Colonic mucosa (tissue), 4 donors: Measurements from ENCODE around the gene CFD. TPM values are rescaled to one million over a fixed set of nuclear protein-coding genes. Genes with fewer than 3 reads are reported as not detected.

ENCODE experiments used
- DNase-seq: peaks from one replicate; pipeline ENCODE4 v3.0.0-alpha.2; 2020
- H3K27ac ChIP-seq: fragments of 200-600 bp; one replicate; pipeline ENCODE4 v1.8.0; 2021
- H3K27me3 ChIP-seq: fragments of 200-600 bp; one replicate; pipeline ENCODE4 v1.8.0; 2021
- H3K36me3 ChIP-seq: fragments of 200-600 bp; one replicate; pipeline ENCODE4 v1.8.0; 2021
- H3K4me1 ChIP-seq: fragments of 200-600 bp; one replicate; pipeline ENCODE4 v1.8.0; 2021; ENCODE audit warnings: mild to moderate bottlenecking
- H3K4me3 ChIP-seq: fragments of 200-600 bp; one replicate; pipeline ENCODE4 v1.8.0; 2021
- H3K9ac ChIP-seq, 2 donors: one replicate each; pipeline ENCODE4 v1.7.0; 2013; ENCODE audit warnings: control low read depth in 2 of 2, low read depth in 2 of 2, low read length in 2 of 2
- H3K9me3 ChIP-seq: fragments of 200-600 bp; one replicate; pipeline ENCODE4 v1.8.0; 2021
- intact Hi-C: fragments of 100-400 bp; cut with DNase I; formaldehyde crosslinking; loops from one replicate; pipeline ENCODE4 v1.14.1; 2022
- total RNA-seq, 2 donors: library from RNA; stranded (reverse); fragmentation: NEBNext Ultra II Directional in 1 of 2; extraction: Animal tissue kit (Norgen Biotek cat#: 25700) in 1 of 2; gene quantifications; one replicate each; pipeline ENCODE4 v1.2.1, GENCODE V29; 2021
- TF ChIP-seq, protein P1 (sequence below): fragments of 200-600 bp; IDR thresholded peaks from one replicate; pipeline ENCODE4 v1.8.0; 2022; ENCODE audit warnings: antibody characterized with exemption, mild to moderate bottlenecking
- donor health status: healthy.
- donor health status: DM: no; HTN: no; CAD: no.
- donor health status: DM: no; HTN: no; CAD: no.

The CFD gene
- total RNA-seq, 2 donors from 2014 or later = 42.2 to 55.3 TPM

GRCh38 chr19:879711-880438 is 20.4 kb downstream of the CFD start:
- Histone ChIP-seq H3K9ac (no peak overlapping the region), H3K9me3 (no peaks in the 10 kb centered on the region), H3K36me3 (peaks cover 7% of the 10 kb centered on the region), H3K27ac (no peak overlapping the region), H3K27me3 (no peaks in the 10 kb centered on the region), H3K4me1 (no peaks in the 10 kb centered on the region), H3K4me3 (no peak overlapping the region)
- intact Hi-C loops = no loop called here
- TF ChIP-seq, protein P1, sequence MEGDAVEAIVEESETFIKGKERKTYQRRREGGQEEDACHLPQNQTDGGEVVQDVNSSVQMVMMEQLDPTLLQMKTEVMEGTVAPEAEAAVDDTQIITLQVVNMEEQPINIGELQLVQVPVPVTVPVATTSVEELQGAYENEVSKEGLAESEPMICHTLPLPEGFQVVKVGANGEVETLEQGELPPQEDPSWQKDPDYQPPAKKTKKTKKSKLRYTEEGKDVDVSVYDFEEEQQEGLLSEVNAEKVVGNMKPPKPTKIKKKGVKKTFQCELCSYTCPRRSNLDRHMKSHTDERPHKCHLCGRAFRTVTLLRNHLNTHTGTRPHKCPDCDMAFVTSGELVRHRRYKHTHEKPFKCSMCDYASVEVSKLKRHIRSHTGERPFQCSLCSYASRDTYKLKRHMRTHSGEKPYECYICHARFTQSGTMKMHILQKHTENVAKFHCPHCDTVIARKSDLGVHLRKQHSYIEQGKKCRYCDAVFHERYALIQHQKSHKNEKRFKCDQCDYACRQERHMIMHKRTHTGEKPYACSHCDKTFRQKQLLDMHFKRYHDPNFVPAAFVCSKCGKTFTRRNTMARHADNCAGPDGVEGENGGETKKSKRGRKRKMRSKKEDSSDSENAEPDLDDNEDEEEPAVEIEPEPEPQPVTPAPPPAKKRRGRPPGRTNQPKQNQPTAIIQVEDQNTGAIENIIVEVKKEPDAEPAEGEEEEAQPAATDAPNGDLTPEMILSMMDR = no peak
- no peak for DNase-seq

DNA sequence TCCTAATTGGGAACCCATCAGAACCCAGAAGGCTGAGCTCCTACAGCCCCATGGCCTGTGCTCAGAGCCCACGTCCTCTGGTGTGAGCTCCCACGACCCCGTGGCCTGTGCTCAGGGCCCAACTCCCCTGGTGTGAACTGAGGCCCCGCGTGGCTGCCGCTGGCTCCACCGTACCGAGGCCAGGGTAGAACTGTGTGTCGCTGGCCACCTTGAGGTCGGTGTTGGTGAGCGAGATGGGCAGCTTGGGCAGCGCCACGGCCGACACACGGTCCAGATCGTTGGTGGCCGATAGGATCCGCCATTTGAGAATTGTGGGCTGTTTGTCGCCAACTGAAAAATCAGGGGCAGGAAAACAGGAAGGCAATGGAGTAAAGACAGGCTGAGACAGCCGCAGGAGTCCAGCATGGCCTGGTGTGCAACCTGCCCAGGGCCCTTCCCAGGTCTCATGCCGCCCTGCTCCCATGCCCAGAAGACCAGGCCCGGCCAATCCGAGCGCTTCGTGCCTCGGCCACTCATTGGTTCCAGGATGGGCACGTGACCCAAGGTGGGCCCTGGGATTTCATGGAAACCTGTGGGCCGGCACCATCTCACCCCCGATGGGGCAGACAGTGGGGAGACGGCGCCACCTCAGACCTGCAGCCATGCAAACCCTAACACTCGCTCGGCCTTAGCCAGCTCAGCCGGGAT is 22.1 kb downstream of the CFD start:
- no peak for DNase-seq
- H3K27ac ChIP-seq = no peak overlapping the region
- no peaks in the 10 kb centered on the region for H3K4me1 ChIP-seq
- H3K9ac ChIP-seq = no peak overlapping the region
- TF ChIP-seq, protein P1 = no peak
- no peak overlapping the region for H3K4me3 ChIP-seq
- peaks cover 7% of the 10 kb centered on the region for H3K36me3 ChIP-seq
- intact Hi-C loops = no loop called here
- H3K9me3 ChIP-seq = no peaks in the 10 kb centered on the region
- no peaks in the 10 kb centered on the region for H3K27me3 ChIP-seq

DNA sequence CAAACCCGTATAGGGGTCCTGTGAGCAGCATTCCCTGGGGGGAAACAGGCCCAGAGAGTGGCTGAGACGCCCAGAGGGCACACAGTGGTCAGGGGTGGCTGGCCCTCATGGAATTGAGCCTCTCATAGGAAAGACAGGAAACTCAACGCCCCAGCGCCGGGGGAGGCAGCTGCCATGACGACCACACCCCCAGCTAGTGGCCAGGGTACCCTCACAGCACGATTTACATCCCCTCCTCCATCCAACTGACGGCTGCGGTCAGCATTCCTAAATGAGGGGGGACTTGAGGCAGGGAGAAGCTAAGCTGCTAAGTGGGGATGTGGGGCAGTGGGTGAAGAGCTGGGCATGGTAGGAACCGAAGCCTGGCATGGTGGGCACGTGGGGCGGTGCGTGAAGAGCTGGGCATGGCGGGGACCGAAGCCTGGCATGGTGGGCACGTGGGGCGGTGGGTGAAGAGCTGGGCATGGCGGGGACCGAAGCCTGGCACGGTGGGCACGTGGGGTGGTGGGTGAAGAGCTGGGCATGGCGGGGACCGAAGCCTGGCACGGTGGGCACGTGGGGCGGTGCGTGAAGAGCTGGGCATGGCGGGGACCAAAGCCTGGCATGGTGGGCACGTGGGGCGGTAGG is 23.5 kb downstream of the CFD start:
- DNase-seq = no peak
- intact Hi-C loops = no loop called here
- no peaks in the 10 kb centered on the region for H3K4me1 ChIP-seq

GRCh38 chr19:883661-884211 is 24.3 kb downstream of the CFD start:
- DNase-seq = no peak

More for the DNA sequence above, 23.5 kb downstream of the CFD start:
- Histone ChIP-seq H3K9ac (no peak overlapping the region), H3K27ac (no peak overlapping the region), H3K36me3 (peaks cover 7% of the 10 kb centered on the region), H3K4me3 (no peak overlapping the region), H3K9me3 (no peaks in the 10 kb centered on the region), H3K27me3 (no peaks in the 10 kb centered on the region)
- TF ChIP-seq, protein P1 = no peak

More at GRCh38 chr19:883661-884211, 24.3 kb downstream of the CFD start:
- H3K9ac ChIP-seq = no peak overlapping the region
- peaks cover 7% of the 10 kb centered on the region for H3K36me3 ChIP-seq
- H3K27me3 ChIP-seq = no peaks in the 10 kb centered on the region
- TF ChIP-seq, protein P1 = no peak
- H3K9me3 ChIP-seq = no peaks in the 10 kb centered on the region
- H3K4me1 ChIP-seq = no peaks in the 10 kb centered on the region
- intact Hi-C loops = no loop called here
- H3K27ac ChIP-seq = no peak overlapping the region
- no peak overlapping the region for H3K4me3 ChIP-seq
